CD4-positive, alpha-beta T cell treated with Interleukin-6 at 100 ng/mL for 8 hours (primary cell): Measurements from ENCODE around the gene IL21R.
"Not testable (repeated sequence)": the region's sequence is repeated elsewhere in the genome, so short reads cannot be mapped to it uniquely, and the experiment has no call there.

Experiments
- DNase-seq: peaks from one replicate; pipeline ENCODE4 v3.0.0-alpha.2; 2020; ENCODE audit warnings: mixed read lengths, low spot score

IL21R gene

DNA sequence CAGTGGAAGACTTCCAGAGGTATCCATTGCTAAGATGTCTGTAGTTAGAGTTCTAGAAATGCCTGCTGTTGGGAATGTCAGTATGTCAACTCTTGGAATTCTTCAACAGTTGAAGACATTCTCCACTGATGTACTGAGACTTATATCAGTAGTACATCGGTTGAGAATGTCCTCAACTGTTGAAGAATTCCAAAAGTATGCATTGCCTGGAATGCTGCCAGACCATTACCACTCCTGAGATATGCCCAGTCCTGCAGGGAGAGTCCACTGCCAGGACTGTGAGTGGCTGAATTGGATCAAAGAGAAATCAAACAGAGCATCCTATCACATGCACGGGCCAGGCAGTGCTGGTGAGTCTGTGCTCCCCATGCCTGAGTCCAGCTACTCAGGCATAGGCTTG is 42.0 kb downstream of the IL21R start:
- DNase-seq = no peak

DNA sequence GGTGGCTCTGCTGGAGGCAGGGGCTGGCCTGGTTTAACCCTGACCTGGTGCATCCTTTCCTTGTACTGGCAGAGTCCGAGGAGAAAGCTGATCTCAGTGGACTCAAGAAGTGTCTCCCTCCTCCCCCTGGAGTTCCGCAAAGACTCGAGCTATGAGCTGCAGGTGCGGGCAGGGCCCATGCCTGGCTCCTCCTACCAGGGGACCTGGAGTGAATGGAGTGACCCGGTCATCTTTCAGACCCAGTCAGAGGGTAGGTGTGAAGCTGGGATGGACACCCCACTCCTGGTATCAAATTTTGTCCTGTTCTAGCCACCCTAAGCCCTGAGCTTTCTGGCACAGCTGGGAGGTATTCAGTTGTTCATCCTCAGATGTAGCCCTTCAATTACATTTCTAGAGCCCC is 42.5 kb downstream of the IL21R start:
- no peak for DNase-seq

DNA sequence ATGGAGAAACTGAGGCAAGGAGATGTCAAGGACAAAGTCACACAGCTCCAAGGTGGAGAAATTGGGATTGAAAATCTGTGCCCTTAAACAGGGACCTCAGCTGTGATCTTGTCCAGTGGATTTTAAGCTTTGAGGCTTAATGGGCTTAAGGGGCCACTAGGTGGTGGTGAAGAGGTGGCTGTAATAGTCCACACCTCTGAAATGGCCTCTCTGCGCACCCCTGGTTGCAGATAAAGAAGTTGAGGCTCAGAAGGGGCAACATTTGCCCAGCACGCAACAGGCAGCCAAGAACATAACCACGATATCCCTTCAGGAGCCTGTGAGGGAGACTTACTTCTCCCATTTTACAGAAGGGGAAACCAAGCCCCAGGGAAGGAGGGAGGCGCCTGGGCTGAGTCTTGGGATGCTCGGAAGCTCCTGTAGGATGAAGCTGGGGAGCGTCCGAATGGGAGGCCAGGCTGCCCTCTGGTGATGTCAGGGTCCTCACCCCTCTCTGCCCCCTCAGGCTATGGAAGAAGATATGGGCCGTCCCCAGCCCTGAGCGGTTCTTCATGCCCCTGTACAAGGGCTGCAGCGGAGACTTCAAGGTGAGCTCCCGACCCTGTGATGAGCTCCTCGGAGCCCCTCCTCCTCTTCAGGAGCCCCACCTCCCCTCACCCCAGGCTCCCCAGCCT is 43.7 kb downstream of the IL21R start:
- DNase-seq = no peak

DNA sequence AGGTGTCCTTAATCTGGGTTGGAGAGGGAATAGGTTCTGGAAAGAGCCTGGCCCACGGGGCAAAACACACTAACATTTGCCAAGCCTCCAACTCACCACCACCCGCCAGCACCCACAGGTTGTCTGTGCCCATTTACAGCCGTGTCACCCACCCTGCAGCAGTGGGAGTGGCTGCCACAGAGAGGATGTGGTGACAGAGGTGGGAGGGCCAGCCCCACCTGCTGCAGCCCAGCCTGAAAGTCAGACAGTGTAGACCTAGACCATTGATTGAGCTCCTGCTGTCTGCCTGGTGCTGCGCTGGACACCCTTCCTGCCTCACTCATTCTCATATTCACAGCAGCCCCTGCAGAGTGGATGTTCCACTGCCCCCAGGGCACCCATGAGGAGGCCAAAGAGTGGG is 44.7 kb downstream of the IL21R start:
- DNase-seq = peak; percentile 84

DNA sequence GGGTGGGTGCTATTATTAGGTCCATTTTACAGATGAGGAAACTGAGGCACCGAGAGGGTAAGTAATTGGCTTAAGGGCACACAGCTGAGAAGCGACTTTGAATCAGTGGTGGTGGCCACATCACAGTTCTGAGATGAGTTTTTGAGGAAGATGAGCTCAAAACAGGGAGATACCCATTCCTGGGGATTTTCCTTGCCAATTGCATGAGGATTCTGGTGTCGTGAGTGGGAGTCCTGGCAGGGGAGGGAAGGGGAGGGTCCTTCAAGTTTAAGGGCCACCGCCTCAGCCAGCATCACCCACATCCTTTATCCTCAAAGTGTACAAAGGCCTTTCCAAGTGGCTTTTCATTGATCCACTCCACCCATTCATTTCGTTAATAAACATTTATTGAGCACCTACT is 45.3 kb downstream of the IL21R start:
- DNase-seq = no peak

DNA sequence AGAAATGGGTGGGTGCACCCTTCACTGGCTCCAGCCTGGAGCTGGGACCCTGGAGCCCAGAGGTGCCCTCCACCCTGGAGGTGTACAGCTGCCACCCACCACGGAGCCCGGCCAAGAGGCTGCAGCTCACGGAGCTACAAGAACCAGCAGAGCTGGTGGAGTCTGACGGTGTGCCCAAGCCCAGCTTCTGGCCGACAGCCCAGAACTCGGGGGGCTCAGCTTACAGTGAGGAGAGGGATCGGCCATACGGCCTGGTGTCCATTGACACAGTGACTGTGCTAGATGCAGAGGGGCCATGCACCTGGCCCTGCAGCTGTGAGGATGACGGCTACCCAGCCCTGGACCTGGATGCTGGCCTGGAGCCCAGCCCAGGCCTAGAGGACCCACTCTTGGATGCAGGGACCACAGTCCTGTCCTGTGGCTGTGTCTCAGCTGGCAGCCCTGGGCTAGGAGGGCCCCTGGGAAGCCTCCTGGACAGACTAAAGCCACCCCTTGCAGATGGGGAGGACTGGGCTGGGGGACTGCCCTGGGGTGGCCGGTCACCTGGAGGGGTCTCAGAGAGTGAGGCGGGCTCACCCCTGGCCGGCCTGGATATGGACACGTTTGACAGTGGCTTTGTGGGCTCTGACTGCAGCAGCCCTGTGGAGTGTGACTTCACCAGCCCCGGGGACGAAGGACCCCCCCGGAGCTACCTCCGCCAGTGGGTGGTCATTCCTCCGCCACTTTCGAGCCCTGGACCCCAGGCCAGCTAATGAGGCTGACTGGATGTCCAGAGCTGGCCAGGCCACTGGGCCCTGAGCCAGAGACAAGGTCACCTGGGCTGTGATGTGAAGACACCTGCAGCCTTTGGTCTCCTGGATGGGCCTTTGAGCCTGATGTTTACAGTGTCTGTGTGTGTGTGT is 46.8 kb downstream of the IL21R start:
- DNase-seq = no peak

DNA sequence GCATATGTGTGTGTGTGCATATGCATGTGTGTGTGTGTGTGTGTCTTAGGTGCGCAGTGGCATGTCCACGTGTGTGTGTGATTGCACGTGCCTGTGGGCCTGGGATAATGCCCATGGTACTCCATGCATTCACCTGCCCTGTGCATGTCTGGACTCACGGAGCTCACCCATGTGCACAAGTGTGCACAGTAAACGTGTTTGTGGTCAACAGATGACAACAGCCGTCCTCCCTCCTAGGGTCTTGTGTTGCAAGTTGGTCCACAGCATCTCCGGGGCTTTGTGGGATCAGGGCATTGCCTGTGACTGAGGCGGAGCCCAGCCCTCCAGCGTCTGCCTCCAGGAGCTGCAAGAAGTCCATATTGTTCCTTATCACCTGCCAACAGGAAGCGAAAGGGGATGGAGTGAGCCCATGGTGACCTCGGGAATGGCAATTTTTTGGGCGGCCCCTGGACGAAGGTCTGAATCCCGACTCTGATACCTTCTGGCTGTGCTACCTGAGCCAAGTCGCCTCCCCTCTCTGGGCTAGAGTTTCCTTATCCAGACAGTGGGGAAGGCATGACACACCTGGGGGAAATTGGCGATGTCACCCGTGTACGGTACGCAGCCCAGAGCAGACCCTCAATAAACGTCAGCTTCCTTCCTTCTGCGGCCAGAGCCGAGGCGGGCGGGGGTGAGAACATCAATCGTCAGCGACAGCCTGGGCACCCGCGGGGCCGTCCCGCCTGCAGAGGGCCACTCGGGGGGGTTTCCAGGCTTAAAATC is 47.6 kb downstream of the IL21R start:
- DNase-seq = peak; percentile 49

DNA sequence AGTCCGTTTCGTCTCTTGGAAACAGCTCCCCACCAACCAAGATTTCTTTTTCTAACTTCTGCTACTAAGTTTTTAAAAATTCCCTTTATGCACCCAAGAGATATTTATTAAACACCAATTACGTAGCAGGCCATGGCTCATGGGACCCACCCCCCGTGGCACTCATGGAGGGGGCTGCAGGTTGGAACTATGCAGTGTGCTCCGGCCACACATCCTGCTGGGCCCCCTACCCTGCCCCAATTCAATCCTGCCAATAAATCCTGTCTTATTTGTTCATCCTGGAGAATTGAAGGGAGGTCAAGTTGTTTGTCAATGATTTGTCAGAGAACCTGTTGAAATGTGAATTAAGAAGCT is 48.2 kb downstream of the IL21R start:
- no peak for DNase-seq

DNA sequence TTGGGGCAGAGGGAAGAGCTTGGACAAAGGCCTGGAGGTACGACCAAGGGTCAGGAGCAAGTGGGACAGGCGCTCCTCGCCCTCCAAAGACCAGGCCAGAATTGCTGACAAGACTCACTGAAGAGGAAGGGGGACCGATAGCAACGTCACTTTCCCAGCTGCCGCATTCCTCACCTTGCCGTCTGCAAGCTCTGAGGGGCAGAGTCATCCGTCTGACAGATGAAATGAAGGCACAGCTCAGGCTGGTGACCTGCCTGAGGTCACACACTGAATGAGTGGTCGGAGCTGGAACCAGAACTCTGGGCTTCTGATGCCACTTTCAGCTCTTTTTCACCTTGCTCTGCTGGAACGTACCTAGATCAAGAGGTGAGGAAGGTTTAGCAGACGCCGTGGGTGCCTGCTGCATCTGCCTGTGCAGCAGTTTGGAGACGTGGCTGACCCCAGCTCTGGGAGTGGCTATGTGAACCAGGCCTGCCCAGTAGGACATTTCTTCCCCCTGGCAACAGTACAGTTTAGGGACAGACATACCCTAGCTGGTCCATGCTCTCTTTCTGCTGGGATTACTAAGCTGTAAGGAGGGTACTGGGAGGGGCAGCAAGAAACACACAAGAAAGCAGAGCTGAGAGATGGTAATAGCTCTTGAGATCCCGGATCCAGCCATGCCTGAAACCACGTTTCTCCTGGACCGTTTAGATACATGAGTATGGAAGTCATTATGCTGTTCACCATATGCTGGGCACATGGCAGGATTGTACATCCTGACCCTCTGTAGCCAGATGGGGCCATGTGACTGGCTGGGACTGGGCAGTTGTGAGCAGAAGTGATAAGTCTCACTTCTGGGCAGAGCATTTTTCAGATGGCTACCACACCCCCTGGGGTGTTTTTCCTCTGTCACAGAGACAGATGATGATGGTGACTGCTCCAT is 50.9 kb downstream of the IL21R start:
- no peak for DNase-seq

DNA sequence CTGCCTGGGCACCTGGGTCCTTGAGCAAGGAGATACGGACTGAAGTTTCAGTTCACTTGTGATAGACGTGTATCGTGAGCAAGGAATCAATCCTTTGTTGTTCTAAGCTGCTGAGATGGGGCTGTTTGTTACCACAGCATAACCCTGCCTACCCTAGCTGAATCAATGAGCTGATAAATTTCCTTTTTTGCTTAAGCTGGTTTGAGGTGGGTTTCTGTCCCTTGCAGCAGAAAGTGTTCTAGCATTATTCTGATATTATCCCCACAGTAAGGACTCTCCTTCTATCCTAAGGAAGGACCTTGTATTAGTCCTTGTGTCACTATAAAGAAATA is 51.5 kb downstream of the IL21R start:
- DNase-seq = no peak

DNA sequence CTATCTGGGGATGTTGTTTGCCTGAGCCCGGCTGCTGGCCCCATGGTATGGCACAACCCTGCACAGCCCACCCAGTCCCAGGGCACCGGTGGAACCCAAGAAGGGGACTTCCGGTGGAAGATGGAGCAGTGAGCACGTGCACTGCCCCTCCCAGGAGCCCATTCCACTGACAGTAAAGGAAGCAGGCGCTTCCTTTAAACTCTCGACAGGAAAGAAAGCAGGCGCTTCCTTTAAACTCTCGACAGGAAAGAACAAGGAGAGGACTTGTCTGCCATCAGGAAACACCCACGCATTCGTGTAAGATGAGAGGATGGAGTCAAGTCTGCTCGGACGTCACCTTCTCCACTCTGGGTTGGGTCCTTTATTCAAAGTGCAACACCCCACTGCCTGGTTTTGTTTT is 53.7 kb downstream of the IL21R start:
- DNase-seq = no peak

DNA sequence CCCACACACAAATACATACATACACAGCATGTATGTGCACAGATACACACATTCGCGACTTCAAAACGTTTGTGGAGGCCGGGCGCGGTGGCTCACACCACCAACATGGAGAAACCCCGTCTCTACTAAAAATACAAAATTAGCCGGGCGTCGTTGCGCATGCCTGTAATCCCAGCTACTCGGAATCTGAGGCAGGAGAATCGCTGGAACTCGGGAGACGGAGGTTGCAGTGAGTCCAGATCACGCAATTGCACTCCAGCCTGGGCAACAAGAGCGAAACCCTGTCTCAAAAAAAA is 55.6 kb downstream of the IL21R start:
- not testable (repeated sequence) for DNase-seq

DNA sequence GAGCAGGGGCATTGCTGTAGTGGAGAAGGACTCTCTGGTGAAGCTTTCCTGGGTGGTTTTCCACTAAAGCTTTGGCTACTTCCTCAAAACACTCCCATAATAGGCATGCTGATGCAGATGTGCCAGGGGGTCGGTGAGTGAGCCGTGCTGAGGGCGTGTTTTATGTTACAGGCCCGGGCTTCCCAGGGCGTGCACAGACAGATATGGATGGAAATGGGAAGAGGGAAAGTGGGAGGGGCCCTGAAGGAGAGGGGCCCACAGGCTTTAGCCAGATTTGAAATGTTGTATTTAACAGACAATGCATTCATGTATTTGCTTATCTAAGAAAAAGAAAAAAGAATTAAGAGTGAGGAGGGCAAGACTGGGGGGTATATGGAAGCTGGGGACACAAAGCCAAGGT is 56.3 kb downstream of the IL21R start:
- no peak for DNase-seq

DNA sequence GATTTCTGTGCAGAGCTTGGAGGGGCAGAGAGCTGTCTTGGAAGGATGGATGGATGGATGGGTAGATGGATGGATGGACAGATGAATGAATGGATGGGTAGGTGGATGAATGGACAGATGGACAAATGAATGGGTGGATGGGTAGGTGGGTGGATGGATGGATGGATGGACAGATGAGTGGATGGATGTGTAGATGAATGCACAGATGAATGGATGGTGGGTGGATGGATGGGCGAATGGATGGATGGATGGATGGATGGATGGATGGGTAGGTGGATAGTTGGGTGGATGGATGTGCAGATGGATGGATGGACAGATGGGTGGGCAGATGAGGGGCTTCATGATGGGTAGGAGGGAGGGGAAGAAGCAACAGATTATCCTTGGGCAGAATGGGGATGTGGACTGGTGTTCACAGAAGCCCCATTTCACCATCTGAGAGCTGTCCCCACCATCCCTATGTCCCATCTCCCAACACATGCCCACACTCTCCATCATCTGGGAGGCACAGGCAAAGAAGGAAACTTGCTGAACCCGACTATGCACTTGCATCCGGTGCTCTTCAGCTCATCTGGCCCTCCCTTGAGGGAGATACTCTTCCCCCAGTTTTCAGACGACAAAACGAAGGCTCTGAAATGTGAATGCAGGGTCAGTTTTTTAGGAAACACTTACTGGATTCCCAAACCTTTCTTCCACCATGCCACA is 57.2 kb downstream of the IL21R start:
- no peak for DNase-seq

DNA sequence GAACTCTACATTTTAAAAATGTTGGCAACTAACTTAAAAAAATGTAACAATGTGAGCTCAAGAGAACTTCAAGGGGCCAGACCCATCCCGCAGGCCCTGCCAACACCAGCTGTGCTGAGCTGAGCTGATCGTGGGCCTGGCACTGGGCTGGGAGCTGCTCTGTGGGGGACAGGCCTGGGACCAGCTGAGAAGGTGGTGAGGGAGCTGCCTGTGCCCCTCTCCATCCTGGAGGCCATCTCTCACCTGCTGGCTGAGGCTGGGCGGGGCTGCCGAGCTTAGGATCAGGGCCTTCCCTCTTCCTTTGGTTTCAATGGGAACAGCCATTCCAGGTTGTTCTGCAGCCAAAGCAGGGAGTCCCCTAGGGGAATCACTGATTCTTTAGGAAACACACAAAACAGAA is 58.2 kb downstream of the IL21R start:
- no peak for DNase-seq

DNA sequence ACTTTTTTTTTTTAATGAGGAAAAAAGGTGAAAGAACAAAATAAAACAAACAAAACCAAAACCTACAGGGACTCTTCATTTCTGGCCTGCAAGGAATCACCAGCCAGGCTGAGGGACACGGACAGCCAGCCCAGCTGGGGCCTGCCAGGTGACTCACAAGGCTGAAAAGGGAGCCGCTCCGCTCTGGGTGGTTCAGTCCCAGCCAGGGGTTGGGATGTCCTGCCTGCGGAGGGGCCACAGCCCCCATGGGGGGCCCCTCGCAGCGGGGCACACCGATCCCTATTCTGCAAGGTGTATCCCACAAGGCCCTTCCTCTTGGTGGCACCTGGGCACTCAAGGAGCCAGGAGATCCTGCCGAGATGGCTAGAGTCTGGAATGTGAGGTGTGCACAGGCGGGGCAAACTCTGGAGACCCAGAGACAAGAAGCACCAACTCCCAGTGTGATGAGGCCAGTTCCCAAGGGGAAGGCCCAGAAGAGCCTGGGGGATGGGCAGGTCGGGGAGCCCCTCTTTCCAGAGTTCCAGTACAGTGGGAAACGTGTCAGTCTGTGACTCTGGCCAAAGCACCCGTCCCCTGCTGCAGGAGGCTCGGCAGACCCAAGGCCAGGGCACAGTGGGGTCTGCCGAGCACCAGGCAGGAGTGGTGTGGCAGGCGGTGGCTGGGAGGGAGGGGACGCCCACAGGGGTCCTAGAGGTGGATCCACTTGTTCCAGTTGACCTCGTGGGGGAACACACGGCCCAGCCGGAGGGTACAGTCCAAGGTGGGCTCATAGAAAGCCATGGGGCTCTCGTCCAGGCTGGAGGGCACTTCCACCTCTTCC is 58.9 kb downstream of the IL21R start:
- DNase-seq = no peak

DNA sequence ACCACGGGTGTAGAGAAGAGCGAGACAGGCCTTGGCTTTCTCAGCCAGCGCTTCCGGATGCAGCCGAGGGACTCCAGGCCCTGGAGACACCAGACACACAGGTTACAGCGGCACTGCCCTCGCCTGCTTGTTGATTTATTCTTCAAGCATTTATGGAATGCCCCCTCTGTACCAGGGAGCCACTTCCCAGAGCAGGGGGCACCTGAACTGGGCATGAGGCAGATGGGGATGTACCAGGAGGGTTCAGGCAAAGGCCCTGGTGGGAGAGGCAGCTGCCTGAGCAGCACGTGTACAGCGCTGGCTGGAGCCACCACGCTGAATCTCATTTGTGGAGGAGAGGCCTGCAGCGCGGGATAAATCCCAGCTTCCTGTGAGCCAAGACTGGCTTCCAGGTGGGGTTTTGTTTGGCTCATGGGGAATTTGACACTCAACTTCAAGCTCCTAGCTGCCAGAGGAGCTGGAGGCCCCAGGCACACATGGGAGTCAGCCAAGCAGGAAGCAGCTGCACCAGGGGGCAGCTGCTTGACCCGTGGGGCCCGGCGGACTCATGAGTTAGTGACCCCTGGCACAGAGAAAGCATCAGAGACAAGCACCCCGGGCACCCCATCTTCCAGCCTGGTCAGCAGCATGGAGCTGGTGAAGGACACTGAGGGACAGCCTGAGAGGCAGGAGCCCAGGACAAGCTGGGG is 59.7 kb downstream of the IL21R start:
- no peak for DNase-seq

DNA sequence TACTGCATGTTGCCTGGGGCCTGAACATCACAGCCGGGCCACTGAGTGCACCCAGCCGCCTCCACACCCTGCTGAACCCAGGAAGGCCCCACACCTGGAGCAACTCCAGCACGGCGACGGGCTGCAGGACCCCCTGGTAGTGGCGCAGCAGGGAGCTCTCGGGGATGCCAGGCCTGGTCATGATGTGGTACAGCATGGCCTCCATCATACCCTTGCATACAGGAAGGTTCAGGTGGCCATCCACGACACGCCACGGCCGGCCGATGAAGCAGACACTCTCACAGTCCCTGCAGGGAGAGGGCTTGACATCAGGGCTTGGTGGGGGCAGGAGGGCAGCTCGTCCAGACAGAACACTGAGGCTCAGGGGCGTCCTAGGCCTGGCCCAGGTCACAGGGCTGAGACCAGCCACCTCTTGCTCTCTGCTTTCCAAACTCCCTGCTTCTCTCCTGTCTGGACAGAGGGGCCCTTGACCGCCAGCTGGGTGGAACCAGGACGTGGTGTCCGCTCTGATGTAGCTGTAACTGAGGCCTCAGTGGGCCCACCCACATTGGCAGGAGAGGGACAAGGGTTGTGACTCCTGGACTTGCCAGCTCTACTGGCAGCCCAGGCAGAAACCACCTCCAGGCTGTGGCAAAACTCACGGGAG is 60.3 kb downstream of the IL21R start:
- no peak for DNase-seq

DNA sequence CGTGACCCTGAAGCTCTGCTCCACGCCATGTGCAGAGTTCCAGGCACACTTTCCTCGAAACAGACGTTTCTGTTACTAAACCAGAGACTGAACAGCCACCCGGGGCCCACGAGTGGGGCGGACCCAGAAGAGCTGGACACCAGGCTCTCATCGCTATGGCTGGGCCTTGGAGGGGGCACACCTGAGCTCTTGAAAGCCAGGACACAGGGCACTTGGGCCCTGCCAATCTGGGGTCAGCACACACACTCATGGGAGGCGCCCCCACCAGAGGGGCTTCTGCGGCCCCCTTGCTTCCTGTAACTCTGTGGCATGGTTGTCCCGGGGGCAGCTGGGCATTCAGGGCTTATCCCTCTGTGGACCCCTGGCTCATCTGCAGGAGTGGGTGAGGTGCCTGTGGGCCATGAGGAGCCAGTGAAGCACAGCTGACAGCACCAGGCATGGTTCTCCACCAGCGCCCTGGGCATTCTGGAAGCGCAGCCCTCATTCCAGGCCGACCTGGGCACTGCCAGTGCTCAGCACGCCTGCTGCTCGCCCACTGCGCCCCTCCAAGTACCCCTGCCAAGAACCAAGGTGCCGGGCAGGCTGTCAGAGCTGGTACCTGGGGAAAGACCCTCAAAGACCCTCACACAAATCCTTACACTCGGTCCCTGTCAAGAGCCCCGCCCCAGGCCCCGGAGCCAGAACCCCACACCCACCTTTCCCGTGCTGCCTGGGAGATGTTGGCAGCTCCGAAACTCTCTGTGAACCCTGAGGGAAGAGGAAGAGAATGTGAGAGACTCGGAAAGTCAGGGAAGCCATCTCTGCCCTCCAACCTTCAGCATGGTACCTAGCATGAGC is 61.1 kb downstream of the IL21R start:
- DNase-seq = no peak
